NOMO-1 treated with dmso at 0.1 percent for 144 hours (cell line): Measurements from ENCODE around the gene DTNB.
A peak's percentile ranks its signal among the peaks of the same experiment; 100 is the strongest.

Source experiments
- DNase-seq: peaks from one replicate; lab custom pipeline; 2025; ENCODE audit not compliant: unreplicated experiment; lab: John Stamatoyannopoulos, UW

Gene DTNB

GRCh38 chr2:25512707-25513106, 160.7 kb downstream of the DTNB start:
- peak; percentile 18 for DNase-seq

- no peak for DNase-seq
These were observed 167.2 kb downstream of the DTNB start for GRCh38 chr2:25506226-25506625.

GRCh38 chr2:25505622-25506021, 167.8 kb downstream of the DTNB start:
- DNase-seq: no peak

- no peak for DNase-seq
These were observed 168.2 kb downstream of the DTNB start for GRCh38 chr2:25505182-25505581.

- no peak for DNase-seq
These were observed 169.1 kb downstream of the DTNB start for GRCh38 chr2:25504266-25504665.

GRCh38 chr2:25499157-25499556, 174.2 kb downstream of the DTNB start:
- no peak for DNase-seq

- no peak for DNase-seq
These were observed 175.4 kb downstream of the DTNB start for GRCh38 chr2:25497918-25498407.

- no peak for DNase-seq
These were observed 176.0 kb downstream of the DTNB start for GRCh38 chr2:25497229-25497917.

GRCh38 chr2:25494616-25495015, 178.8 kb downstream of the DTNB start:
- no peak for DNase-seq

- no peak for DNase-seq
These were observed 180.2 kb downstream of the DTNB start for GRCh38 chr2:25493207-25493606.

GRCh38 chr2:25492726-25493125, 180.7 kb downstream of the DTNB start:
- no peak for DNase-seq

GRCh38 chr2:25491966-25492532, 181.3 kb downstream of the DTNB start:
- DNase-seq: no peak

GRCh38 chr2:25491003-25491696, 182.2 kb downstream of the DTNB start:
- DNase-seq: no peak

GRCh38 chr2:25490217-25490616, 183.2 kb downstream of the DTNB start:
- DNase-seq: no peak

- DNase-seq: no peak
These were observed 183.7 kb downstream of the DTNB start for GRCh38 chr2:25489631-25490030.

GRCh38 chr2:25483607-25484266, 189.6 kb downstream of the DTNB start:
- DNase-seq: peak; percentile 64

GRCh38 chr2:25482341-25482740, 191.0 kb downstream of the DTNB start:
- DNase-seq: no peak

GRCh38 chr2:25481381-25482300, 191.7 kb downstream of the DTNB start:
- DNase-seq: no peak

- no peak for DNase-seq
These were observed 192.8 kb downstream of the DTNB start for GRCh38 chr2:25480561-25480960.

- DNase-seq: no peak
These were observed 193.6 kb downstream of the DTNB start for GRCh38 chr2:25479761-25480160.

GRCh38 chr2:25478736-25479135, 194.6 kb downstream of the DTNB start:
- no peak for DNase-seq
